ENCODE data around the gene ATP6V1C2.

GRCh38 chr2:10775021-10775780 is 53.8 kb downstream of the ATP6V1C2 start:
- TF ChIP-seq CTCF (IDR thresholded peaks at IDR 0.05; ENCODE audit: low read depth, low read length) = no peak
- TF ChIP-seq EZH2phosphoT487 (IDR thresholded peaks at IDR 0.05; ENCODE audit: low read depth) = no peak

Data from OCI-LY3 (cell line).